GM21723 (cell line): Measurements from ENCODE around the gene HUNK.
A peak's percentile ranks its signal among the peaks of the same experiment; 100 is the strongest.
"Not testable (repeated sequence)": the region's sequence is repeated elsewhere in the genome, so short reads cannot be mapped to it uniquely, and the experiment has no call there.

Source experiments
- ATAC-seq: cut with Tn5 transposase; IDR thresholded peaks from one replicate; pipeline ENCODE4 v1.9.1; 2021; ENCODE audit warnings: mild to moderate bottlenecking, moderate library complexity; ENCODE audit not compliant: unreplicated experiment

The HUNK gene

GRCh38 chr21:31993826-31994825 lies 121.3 kb downstream of the HUNK start:
- no peak for ATAC-seq

- ATAC-seq, result no peak
These were observed 124.4 kb downstream of the HUNK start for GRCh38 chr21:31997191-31997590.

DNA sequence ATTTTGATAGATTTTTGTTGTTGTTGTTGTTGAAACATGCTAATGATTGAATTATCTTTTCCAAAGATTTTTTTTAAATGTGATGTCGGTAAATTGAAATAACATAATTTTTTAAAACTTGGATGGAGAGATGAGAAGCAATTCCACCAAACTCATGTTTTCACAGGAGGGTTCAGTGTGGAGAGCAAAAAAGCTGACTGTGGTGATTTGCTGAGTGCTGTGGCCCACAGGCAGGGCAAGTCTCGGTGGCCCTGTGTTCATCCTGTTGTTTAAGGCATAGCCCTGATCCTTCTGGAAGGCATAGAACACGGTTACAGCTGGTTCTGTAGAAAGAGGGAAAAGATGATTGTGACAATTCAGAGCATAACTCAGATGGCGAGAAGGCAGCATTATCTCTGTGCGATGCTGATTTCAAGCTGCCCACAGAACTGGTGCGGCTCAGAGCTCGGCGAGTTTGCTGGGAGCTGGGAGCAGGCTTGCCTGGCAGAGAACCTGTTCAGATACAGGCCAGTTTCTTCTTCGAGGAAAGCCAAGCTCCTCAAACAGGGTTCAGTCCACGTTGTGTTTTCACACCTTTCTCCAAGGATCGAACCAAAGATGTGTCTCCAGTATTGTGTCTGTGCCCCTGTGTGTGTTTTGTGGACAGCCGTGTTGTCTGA lies 127.1 kb downstream of the HUNK start:
- ATAC-seq, result no peak

DNA sequence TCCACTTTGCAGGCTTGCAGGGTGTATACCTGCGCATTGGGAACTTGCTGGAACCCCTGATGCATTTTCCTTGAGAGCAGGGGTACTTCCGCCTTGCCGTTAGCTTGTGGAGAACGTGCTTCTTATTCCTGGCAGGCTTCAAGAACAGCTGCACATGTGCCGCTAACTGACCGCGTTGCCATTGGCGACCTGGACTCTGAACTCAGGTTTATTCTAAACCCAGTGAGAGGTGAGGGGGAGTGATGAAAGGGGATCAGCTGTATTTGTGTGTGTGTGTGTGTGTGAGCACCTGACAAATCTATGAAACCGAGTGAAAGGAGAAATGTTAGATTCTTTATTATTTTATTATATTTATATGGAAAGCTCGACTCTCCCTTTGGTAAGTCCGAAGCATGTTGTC lies 128.6 kb downstream of the HUNK start:
- ATAC-seq, result no peak

GRCh38 chr21:32003411-32003810 lies 130.6 kb downstream of the HUNK start:
- ATAC-seq, result no peak

DNA sequence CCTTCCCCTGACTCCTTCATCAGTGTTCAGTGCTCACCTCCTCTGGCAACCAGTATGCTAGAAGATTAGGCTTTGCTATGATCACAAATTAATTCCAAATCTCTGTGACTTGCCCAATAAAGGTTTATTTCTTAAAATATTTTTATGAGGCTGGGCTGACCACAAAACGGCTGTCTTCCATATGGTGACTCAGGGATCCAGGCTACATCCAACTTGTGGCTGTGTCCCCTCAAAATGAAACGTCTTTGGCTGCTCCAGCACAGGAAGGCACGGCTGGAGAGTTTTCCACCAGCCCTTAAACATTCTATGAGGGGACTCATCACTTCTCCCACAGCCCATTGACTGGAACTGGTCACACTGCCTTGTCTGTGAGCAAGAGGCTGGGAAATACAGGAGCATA lies 131.5 kb downstream of the HUNK start:
- no peak for ATAC-seq

GRCh38 chr21:32007456-32007855 lies 134.6 kb downstream of the HUNK start:
- no peak for ATAC-seq

GRCh38 chr21:32008714-32009113 lies 135.9 kb downstream of the HUNK start:
- no peak for ATAC-seq

GRCh38 chr21:32009263-32009662 lies 136.4 kb downstream of the HUNK start:
- no peak for ATAC-seq

- ATAC-seq, result peak; percentile 78
These were observed 142.8 kb downstream of the HUNK start for GRCh38 chr21:32015461-32016139.

DNA sequence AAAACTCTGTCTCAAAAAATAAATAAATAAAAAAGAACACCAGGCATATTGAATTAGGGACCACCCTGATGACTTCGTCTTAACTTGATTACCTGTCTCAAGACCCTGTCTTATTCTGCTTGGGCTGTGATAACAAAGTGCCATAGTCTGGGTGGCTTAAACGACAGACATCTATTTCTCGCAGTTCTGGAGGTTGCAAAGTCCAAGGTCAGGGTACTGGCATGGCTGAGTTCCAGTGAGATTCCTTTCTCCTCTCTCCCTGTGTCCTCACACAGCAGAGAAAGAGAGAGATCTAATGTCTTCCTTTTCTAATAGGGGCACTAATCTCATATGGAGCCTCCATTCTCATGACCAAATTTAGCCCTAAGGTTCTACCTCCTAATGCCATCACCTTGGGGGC lies 145.6 kb downstream of the HUNK start:
- no peak for ATAC-seq

- ATAC-seq, result no peak
These were observed 147.7 kb downstream of the HUNK start for GRCh38 chr21:32020564-32020963.

GRCh38 chr21:32021319-32021994 lies 148.6 kb downstream of the HUNK start:
- ATAC-seq, result no peak

DNA sequence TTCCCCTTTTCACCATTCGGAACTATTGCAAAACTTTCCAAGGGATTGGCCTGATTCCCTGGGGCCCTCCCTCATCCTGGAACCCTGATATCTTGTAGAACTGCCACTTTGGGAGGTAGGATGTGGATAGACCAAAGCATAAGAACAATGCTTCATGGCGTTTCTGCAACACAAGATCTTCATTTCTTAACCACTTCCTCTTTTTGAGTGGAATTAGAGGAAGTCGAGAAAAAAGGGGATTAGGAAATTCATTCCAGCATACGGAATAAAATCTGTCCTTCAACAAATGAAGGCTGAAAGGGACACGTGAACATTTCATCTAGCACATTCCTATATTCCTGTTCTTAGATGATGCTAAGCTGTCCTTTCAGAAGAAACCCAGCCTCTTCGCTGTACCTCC lies 149.3 kb downstream of the HUNK start:
- no peak for ATAC-seq

DNA sequence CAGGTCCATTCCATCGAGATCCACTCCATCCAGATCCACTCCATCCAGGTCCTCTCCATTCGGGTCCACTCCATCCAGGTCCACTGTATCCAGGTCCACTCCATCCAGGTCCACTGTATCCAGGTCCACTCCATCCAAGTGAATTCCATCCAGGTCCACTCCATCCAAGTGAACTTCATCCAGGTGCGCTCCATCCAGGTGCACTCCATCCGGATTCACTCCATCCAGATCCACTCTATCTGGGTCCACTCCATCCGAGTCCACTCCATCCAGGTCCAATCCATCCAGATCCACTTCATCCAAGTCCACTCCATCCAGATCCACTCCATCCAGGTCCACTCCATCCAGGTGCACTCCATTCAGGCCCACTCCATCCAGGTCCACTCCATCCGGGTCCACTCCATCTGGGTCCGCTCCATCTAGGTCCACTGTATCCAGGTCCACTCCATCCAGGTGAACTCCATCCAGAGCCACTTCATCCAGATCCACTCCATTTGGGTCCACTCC lies 157.4 kb downstream of the HUNK start:
- ATAC-seq, result no peak

GRCh38 chr21:32034850-32035249 lies 162.0 kb downstream of the HUNK start:
- no peak for ATAC-seq

- ATAC-seq, result no peak
These were observed 162.8 kb downstream of the HUNK start for GRCh38 chr21:32035617-32036016.

DNA sequence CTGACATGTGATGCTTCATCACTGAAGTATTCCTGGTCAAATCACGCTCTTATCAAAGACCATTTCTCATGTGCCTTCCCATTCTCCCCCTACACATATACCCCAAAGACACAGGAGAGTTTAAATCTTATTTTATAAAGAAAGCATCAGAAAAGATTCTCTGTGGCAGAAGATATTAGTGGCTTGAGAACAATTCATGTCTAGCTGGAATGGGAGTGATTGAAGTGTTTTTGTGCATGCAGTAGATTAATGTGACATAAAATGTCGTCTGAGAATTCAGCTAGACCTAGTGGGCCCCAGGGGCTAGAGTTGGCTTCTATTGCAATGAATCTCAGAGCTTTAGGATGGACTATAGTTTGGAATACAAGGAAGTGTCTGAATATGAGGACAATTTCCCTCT lies 163.9 kb downstream of the HUNK start:
- ATAC-seq, result no peak

GRCh38 chr21:32038751-32039150 lies 165.9 kb downstream of the HUNK start:
- ATAC-seq, result not testable (repeated sequence)

GRCh38 chr21:32043458-32043857 lies 170.6 kb downstream of the HUNK start:
- ATAC-seq, result no peak
